NCI-H146 (cell line): ENCODE data around the gene MRPL38.

Experiments used
- DNase-seq: peaks from one replicate; lab custom pipeline; 2025; lab: John Stamatoyannopoulos, UW

The MRPL38 gene

DNA sequence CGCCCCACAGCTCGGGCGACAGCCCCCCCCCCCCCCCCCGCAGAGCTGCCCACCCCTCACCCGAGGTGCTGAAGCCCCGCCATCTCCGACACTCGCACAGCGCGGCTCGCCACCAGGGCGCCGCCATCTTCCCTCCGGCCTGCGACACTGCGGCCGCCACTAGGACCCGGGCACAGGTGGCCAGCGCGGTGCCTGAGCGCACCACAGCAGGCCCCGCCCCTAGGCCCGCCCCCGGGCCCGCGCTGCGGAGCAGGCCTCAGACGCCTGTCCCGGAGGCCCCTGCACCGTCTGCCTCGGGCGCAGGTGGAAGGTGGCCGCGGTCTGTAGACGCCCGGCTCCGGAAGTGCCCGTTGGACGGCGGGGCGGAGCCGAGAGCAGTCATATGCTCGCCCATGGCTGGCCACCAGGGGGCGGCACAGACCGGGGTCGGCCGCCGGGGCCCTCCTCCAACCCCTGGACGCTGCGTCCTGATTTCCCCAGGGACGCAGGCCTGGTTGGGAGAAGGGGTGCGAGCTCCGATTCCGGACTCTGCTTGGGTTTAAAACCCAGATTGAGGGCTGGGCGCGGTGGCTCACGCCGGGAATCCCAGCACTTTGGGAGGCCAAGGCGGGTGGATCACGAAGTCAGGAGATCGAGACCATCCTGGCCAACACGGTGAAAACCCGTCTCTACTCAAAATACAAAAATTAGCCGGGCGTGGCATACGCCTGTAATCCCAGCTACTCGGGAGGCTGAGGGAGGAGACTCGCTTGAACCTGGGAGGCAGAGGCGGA is at the start of gene MRPL38:
MRPL38 (minus strand) TSS at position 136 of the 773 bp plus-strand sequence; CDS start at position 127, 9 bp downstream.
- DNase-seq, result peak; percentile 97

GRCh38 chr17:75950855-75951554 is 46.3 kb upstream of the MRPL38 start:
- no peak for DNase-seq

GRCh38 chr17:75950421-75950820 is 45.7 kb upstream of the MRPL38 start:
- DNase-seq, result no peak

- DNase-seq, result no peak
Measured at GRCh38 chr17:75945211-75945610, 40.5 kb upstream of the MRPL38 start.

GRCh38 chr17:75943491-75943890 is 38.8 kb upstream of the MRPL38 start:
- no peak for DNase-seq

DNA sequence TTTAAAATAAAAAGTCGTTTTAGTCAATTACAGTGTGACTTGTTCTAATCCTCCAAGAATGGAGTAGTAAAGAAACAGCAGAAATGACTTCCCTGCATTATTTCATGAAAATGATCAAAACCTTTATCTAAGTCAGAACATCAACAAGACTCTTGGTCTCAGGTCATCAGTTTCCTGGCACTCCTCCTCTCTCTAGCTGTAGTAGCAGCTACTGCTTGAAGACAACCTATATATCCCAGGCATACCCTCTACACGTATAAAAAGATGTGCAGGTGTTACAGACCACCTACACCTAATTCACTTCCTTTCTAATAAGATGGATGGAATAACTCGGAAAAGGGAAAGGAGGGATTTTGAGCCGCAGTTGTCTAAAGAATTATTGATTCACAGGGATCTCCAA is 37.8 kb upstream of the MRPL38 start:
- no peak for DNase-seq

DNA sequence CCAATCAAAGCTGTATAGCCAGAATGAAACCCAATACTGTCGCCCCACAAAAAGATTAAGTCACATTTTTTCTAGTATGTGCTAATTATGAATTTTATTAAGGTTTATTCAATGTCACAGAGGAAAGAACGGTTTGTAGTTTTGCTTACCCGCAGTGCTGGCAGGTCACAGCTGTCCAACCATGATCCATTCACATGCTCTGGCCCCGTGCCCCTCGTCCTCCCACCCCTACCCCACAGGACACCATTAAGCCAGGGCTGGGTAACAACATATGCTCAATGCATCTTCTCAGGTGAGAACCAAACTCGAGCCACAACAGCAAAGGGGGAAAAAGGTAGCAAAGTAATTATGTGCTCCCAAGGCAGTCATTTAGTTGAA is 36.7 kb upstream of the MRPL38 start:
- no peak for DNase-seq

- peak; percentile 95 for DNase-seq
Measured at GRCh38 chr17:75940727-75941441, 36.2 kb upstream of the MRPL38 start, which contains the start of gene FBF1. Gene FBF1 (minus strand): TSS chr17:75941042. CDS start chr17:75938149, 2,893 bp downstream.

DNA sequence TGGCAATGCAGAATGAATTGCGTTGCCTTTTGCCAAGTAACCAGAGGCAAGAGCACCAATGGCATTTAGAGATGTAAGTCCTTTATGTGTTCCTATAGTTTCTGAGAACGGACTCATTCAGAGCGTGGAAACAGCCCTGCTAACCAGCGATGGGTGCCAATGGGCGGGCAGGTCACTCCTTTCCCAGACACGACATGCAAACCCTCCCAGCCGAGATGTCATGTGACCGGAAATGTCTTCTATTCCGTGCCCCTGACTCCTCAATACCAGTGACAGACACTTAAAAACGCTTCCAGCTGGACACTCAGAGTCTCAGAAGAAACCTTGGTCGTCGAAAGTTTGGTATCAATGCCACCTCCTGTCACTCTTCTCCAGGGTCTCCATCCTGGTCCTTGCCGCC is 33.0 kb upstream of the MRPL38 start:
- no peak for DNase-seq

DNA sequence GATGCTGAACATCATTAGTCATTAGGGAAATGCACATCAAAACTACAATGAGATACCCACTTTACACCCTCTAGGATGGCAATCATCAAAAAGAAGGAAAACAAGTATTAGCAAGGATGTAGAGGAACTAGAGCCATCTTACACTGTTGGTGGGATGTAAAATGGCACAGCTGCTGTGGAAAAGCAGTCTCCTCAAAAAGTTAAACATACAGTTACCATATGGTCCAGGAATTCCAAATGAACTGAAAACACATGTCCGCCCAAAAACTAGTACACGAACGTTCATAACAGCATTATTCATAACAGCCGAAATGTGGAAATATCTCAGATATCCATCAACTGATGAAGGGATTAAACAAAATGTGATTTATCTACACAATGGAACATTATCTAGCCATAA is 29.1 kb upstream of the MRPL38 start:
- DNase-seq, result no peak

DNA sequence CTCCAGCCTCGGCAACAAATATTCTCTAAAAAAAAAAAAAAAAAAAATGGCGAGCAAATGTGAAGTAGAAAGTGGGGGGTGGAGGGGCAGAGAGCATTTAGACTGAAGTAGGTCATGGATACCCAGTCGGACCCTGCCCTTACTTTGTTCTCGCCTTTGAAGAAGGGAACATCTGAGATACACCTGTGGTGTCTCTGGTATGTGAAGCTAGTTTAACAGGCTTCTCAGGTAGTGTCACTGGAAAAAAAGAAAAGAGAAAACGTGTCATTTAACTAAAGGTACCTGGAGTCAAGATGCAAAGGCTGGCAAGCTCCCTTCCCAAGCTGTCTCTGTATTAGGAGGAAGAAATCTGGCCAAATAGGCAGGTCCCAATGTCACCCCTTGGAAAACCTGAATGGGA is 28.2 kb upstream of the MRPL38 start:
- no peak for DNase-seq

- DNase-seq, result no peak
Measured at GRCh38 chr17:75931062-75931461, 26.4 kb upstream of the MRPL38 start.

DNA sequence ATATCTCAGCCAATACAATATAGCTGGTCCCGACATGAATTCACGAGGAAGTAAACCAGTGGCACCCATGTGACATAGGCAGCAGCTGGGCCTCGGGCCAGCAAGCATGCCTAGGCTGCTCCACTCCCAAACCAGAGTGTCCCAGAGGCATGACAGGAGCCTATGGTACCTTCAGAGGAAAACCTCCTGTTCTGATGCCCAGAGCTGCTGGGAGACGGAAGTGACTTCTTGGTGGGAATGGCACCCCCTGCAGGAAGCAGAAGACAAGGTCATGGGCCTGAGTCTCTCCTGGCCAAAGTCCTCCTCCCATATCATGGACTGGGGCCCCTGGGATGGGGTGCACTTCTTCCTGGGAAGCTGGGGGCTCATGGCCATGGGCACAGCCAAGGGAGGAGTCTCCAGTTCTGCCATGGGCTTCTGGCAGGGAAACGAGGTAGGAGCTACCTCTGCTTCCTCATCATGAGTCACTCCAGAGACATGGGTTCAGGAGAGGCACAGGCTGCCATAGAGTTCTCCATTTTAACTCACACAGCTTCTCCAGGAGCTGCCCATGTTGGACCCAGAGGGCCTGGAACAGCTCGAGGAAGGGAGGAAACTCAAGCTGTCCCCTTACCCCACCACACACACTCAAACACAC is 22.7 kb upstream of the MRPL38 start:
- peak; percentile 52 for DNase-seq

DNA sequence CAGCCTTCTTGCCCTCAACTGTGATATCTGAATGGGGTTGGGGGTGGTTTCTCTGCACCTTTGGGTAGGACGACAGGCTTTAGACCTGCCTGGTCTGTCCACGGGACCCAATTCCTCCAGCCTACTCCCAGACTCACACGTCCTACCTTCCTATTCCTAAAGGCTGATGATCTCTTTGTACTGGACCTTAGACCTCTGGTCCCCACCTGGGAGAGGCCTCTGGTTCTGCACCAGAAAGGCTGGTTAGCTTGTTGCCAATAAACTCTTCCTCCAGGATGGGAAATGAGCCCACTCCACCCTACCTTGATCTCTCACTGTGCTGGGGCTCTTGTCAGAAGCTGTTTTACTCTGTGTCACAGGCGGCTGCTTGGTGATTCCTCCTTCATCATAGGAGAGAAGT is 21.8 kb upstream of the MRPL38 start:
- no peak for DNase-seq

DNA sequence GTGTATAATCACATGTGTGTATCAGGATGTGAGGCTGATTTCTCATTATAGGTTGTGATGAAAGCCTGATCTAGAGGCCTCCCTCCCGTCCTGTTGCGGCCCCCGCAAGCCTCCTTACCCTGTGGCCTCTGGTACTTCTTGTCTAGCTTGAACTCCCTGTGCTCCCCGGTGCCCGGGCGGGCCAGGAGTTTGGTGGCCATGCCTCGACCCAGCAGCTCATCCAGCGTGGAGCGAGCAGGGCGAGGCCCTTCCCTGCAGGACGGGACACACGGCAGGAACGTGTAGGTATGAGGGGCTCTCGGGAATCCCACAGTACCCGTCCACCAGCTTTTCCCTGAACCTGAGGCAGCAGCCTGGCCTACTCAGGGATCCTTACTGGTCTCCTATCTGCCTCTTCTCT is 21.2 kb upstream of the MRPL38 start:
- no peak for DNase-seq

DNA sequence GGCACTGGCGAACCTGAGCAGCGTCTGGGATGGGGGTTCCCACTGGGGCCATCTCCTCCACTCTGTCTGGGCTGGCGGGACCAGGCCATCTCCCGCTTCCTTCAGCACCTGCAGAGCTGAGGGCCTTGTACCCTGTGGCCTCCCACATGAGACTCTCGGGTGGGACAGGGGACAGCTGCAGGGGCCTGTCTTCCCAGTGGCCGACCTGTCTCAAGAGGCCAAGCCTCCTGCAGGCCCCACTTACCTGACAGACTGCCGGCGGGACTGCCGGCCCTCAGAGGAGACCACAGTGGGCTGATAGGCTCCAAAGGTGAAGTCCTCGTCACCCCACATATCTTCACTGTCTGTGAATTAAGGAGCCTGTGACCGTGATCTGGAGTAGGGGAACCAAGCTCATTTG is 20.4 kb upstream of the MRPL38 start:
- no peak for DNase-seq

- no peak for DNase-seq
Measured at GRCh38 chr17:75922963-75923874, 18.5 kb upstream of the MRPL38 start.

GRCh38 chr17:75922173-75922961 is 17.7 kb upstream of the MRPL38 start:
- no peak for DNase-seq

DNA sequence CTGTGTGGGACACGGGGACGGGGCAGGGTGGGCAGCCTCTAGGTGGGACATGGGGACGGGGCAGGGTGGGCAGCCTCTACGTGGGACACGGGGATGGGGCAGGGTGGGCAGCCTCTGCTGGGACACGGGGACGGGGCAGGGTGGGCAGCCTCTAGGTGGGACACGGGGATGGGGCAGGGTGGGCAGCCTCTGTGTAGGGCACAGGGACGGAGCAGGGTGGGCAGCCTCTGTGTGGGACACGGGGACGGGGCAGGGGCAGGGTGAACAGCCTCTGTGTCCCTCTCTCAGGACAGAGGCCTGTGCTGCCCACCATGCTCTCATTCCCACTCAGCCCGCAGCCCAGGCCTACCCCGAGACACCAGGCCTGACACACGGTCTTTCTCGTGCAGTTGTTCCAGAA is 16.9 kb upstream of the MRPL38 start:
- no peak for DNase-seq

GRCh38 chr17:75920045-75920560 is 15.4 kb upstream of the MRPL38 start:
- DNase-seq, result peak; percentile 24
